ENCODE measurements around the gene DDT. TPM values are rescaled to one million over a fixed set of nuclear protein-coding genes. Genes with fewer than 3 reads are reported as not detected.
"Not testable (repeated sequence)": the region's sequence is repeated elsewhere in the genome, so short reads cannot be mapped to it uniquely, and the experiment has no call there.

The DDT gene
- total RNA-seq, 1 donor from 2014 or later = 74.0 TPM

DNA sequence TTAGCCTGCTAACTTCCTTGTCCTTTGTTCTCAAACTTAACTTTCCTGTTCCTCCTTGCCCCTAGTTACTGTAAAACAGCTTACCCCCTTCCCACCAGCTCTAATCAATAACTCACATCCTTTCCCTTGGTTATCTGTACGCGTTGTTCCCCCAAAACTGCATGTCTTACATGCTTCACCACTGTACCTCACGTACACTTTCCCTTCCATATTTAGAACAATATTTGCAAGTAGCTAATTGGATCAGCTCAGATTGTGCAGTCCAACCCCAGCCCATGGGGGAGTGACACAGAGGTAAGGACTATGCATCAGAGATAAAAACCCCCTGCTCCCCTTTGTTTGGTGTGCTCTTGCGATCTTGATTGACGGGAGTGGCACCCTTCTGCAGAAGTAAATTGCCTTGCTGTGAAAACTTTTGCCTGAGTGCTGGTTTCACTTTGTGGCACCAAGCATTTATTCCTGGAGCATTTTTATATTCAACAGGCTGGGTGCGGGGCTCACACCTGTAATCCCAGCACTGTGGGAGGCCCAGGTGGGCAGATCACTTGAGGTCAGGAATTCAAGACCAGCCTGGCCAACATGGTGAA lies 49.1 kb downstream of the DDT start:
- no peak for DNase-seq (ENCODE audit: low read depth, low spot score)
- peaks cover 3% of the 10 kb centered on the region for H3K9me3 Mint-ChIP-seq
- H3K27me3 Mint-ChIP-seq (ENCODE audit: low read depth) = no peaks in the 10 kb centered on the region
- H3K4me1 Mint-ChIP-seq = no peaks in the 10 kb centered on the region
- H3K27ac Mint-ChIP-seq (ENCODE audit: unreplicated experiment) = no peak overlapping the region
- TF ChIP-seq, protein P1, sequence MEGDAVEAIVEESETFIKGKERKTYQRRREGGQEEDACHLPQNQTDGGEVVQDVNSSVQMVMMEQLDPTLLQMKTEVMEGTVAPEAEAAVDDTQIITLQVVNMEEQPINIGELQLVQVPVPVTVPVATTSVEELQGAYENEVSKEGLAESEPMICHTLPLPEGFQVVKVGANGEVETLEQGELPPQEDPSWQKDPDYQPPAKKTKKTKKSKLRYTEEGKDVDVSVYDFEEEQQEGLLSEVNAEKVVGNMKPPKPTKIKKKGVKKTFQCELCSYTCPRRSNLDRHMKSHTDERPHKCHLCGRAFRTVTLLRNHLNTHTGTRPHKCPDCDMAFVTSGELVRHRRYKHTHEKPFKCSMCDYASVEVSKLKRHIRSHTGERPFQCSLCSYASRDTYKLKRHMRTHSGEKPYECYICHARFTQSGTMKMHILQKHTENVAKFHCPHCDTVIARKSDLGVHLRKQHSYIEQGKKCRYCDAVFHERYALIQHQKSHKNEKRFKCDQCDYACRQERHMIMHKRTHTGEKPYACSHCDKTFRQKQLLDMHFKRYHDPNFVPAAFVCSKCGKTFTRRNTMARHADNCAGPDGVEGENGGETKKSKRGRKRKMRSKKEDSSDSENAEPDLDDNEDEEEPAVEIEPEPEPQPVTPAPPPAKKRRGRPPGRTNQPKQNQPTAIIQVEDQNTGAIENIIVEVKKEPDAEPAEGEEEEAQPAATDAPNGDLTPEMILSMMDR (conservative IDR thresholded peaks at IDR 0.05) = no peak
- peaks cover 50% of the 10 kb centered on the region for H3K36me3 Mint-ChIP-seq (ENCODE audit: low read depth)
- H3K4me3 Mint-ChIP-seq = no peak overlapping the region

DNA sequence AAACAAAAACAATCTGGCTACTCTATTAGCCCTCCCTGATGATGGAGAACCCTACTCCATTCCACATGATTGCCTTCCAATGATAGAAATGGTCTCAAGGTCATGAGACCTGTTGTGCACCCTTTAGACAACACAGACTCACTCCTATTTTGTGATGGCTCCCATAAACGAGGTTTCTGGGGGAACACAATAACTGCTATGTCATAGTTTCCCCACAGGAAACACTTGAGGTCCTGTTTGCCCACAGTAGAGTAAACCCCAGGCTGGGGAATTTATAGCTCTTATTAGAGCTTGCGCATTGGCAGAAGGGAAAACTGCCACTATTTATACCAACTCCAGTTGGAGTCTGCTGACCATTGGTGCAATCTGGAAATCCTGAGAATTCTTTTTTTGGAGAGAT lies 51.3 kb downstream of the DDT start:
- peaks cover 43% of the 10 kb centered on the region for H3K36me3 Mint-ChIP-seq (ENCODE audit: low read depth)

DNA sequence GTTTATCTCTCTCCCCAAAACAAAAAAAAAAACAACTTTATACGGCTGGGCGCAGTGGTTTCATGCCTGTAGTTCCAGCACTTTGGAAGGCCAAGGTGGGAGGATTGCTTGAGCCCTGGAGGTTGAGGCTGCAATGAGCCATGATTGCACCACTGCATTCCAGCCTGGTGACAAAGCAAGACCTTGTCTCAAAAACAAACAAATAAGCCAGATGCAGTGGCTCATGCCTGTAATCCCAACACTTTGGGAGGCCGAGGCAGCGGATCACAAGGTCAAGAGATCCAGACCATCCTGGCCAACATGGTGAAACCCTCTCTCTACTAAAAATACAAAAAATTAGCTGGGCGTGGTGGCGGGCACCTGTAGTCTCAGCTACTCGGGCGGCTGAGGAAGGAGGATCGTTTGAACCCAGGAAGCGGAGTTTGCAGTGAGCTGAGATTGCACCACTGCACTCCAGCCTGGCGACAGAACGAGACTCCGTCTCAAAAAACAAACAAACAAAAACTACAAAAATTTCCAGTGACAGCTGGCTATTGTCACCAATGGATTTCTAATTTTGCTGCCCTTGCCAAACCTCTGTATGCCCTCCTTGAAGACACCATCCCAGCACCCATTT lies 52.5 kb downstream of the DDT start:
- Mint-ChIP-seq H3K27ac (ENCODE audit: unreplicated experiment) (peak overlapping the region; percentile 57), H3K36me3 (ENCODE audit: low read depth) (peaks cover 34% of the 10 kb centered on the region)
- H3K27me3 Mint-ChIP-seq (ENCODE audit: low read depth); DNase-seq (ENCODE audit: low read depth, low spot score); H3K4me1 Mint-ChIP-seq; H3K4me3 Mint-ChIP-seq; H3K9me3 Mint-ChIP-seq: not testable (repeated sequence)

More for the DNA sequence above, 51.3 kb downstream of the DDT start:
- Mint-ChIP-seq H3K9me3 (peaks cover 3% of the 10 kb centered on the region), H3K27ac (ENCODE audit: unreplicated experiment) (no peak overlapping the region), H3K27me3 (ENCODE audit: low read depth) (no peaks in the 10 kb centered on the region), H3K4me3 (no peak overlapping the region), H3K4me1 (no peaks in the 10 kb centered on the region)
- TF ChIP-seq, protein P1 (conservative IDR thresholded peaks at IDR 0.05) = no peak
- no peak for DNase-seq (ENCODE audit: low read depth, low spot score)

Other genes starting within 250 kb of the DDT start
- 11.4 and 13.0 TPM in 2 replicates for gene ZNF70, start 223.3 kb downstream of the DDT start, total RNA-seq
- gene VPREB3, start 220.0 kb downstream of the DDT start, total RNA-seq = not detected in 2 replicates
- 0.41 and 0.79 TPM in 2 replicates for gene C22orf15, start 211.5 kb downstream of the DDT start, total RNA-seq
- gene CHCHD10, start 206.5 kb downstream of the DDT start, total RNA-seq = 35.8 and 38.8 TPM in 2 replicates
- gene MMP11, start 201.6 kb downstream of the DDT start, total RNA-seq = 10.8 and 11.2 TPM in 2 replicates
- gene SMARCB1, start 187.5 kb downstream of the DDT start, total RNA-seq = 222 and 244 TPM in 2 replicates
- gene DERL3, start 135.4 kb downstream of the DDT start, total RNA-seq = 5.7 TPM in 2 replicates
- 17.1 and 18.2 TPM in 2 replicates for gene SLC2A11, start 116.6 kb downstream of the DDT start, total RNA-seq
- gene MIF, start 80.1 kb downstream of the DDT start, total RNA-seq = 637 and 642 TPM in 2 replicates
- gene GSTT2B, start 13.2 kb downstream of the DDT start, total RNA-seq = 1.8 and 2.1 TPM in 2 replicates
- not detected in 2 replicates for gene DDTL, start 7.6 kb downstream of the DDT start, total RNA-seq
- not detected in 2 replicates for gene GSTT2, start 5.7 kb upstream of the DDT start, total RNA-seq
- not detected in 2 replicates for gene GSTT4, start 31.0 kb upstream of the DDT start, total RNA-seq
- gene CABIN1, start 36.9 kb upstream of the DDT start, total RNA-seq = 80.8 and 81.8 TPM in 2 replicates
- gene SUSD2, start 207.0 kb upstream of the DDT start, total RNA-seq = 0.37 and 0.66 TPM in 2 replicates